ENCODE results near the gene CACNA1E. TPM values are rescaled to one million over a fixed set of nuclear protein-coding genes. Genes with fewer than 3 reads are reported as not detected.

CACNA1E gene
- total and polyA plus RNA-seq, 2 donors (not counting 1 experiment from before 2014, with no cell fraction given), result 0.37 to 0.40 TPM

- Histone ChIP-seq H3K36me3 (replicated peaks in 1 of 2; ENCODE audit: control extremely low read depth in 1 of 2, control insufficient read depth in 1 of 2, extremely low read depth in 1 of 2, insufficient read depth in 2 of 2, low read length in 1 of 2) (no peaks in the 10 kb centered on the region), H3K27me3 (replicated peaks in 1 of 4; ENCODE audit: control extremely low read depth in 1 of 4, control insufficient read depth in 3 of 4, insufficient read depth in 4 of 4, low read length in 3 of 4) (peaks cover 0 to 3% (median 1%) of the 10 kb centered on the region in 4 experiments), H4K20me1 (ENCODE audit: control insufficient read depth, insufficient read depth, low read length, poor library complexity, severe bottlenecking) (no peaks in the 10 kb centered on the region), H3K9ac (ENCODE audit: low read length) (no peak overlapping the region), H3K79me2 (ENCODE audit: control insufficient read depth, insufficient read depth, low read length) (no peaks in the 10 kb centered on the region), H3K9me3 (ENCODE audit: control extremely low read depth in 1 of 3, control insufficient read depth in 2 of 3, insufficient read depth in 1 of 3, low read length in 2 of 3) (no peaks in the 10 kb centered on the region), H3K4me3 (ENCODE audit: control extremely low read depth in 1 of 5, extremely low read depth in 1 of 5, insufficient read depth in 1 of 5, low read depth in 2 of 5, low read length in 4 of 5) (no peak overlapping the region), H2AFZ (ENCODE audit: insufficient read depth, low read depth, low read length, poor library complexity, severe bottlenecking) (no peak overlapping the region), H3K27ac (ENCODE audit: low read length in 2 of 2) (no peak overlapping the region), H3K4me2 (replicated peaks; ENCODE audit: low read depth, low read length, poor library complexity, severe bottlenecking) (no peak overlapping the region), H3K4me1 (ENCODE audit: control insufficient read depth in 2 of 2, insufficient read depth in 2 of 2, low read length in 2 of 2) (no peaks in the 10 kb centered on the region)
- ChIA-PET CTCF (no interaction called here), POLR2A (no interaction called here)
- H3K27ac Mint-ChIP-seq, result no peak overlapping the region
- ATAC-seq (ENCODE audit: low read depth), result no peak
- H3K4me3 Mint-ChIP-seq, result no peak overlapping the region
- intact Hi-C loops (cut with micrococcal nuclease), result no loop called here
- peaks cover 19% of the 10 kb centered on the region for H3K27me3 Mint-ChIP-seq
- 0% methylated on average over 1 of the region's 4 CpGs for WGBS (ENCODE audit: insufficient coverage)
- TF ChIP-seq EZH2 (IDR thresholded peaks at IDR 0.05; ENCODE audit: borderline replicate concordance, insufficient read depth, low read depth, low read length, poor library complexity, severe bottlenecking) (no peak), CTCF (IDR thresholded peaks at IDR 0.05) (no peak)
- DNase-seq, result no peak
- H3K4me1 Mint-ChIP-seq, result no peaks in the 10 kb centered on the region
- peaks cover 2% of the 10 kb centered on the region for H3K9me3 Mint-ChIP-seq (ENCODE audit: insufficient read depth)
Measured at GRCh38 chr1:181545395-181545794, 62.1 kb downstream of the CACNA1E start.

- H3K27ac ChIP-seq (ENCODE audit: low read length in 2 of 2), result no peak overlapping the region
- intact Hi-C loops (cut with micrococcal nuclease), result no loop called here
- H3K79me2 ChIP-seq (ENCODE audit: control insufficient read depth, insufficient read depth, low read length), result no peaks in the 10 kb centered on the region
- H3K9me3 Mint-ChIP-seq (ENCODE audit: insufficient read depth), result no peaks in the 10 kb centered on the region
- ATAC-seq (ENCODE audit: low read depth) (no peak), DNase-seq (no peak)
- peaks cover 16% of the 10 kb centered on the region for H3K27me3 Mint-ChIP-seq
- TF ChIP-seq CTCF (IDR thresholded peaks at IDR 0.05) (no peak), EZH2 (IDR thresholded peaks at IDR 0.05; ENCODE audit: borderline replicate concordance, insufficient read depth, low read depth, low read length, poor library complexity, severe bottlenecking) (no peak)
- H3K27me3 ChIP-seq (replicated peaks in 1 of 4; ENCODE audit: control extremely low read depth in 1 of 4, control insufficient read depth in 3 of 4, insufficient read depth in 4 of 4, low read length in 3 of 4), result peaks cover 0 to 3% (median 1%) of the 10 kb centered on the region in 4 experiments
- H3K9ac ChIP-seq (ENCODE audit: low read length), result no peak overlapping the region
- H3K4me3 Mint-ChIP-seq, result no peak overlapping the region
- no peaks in the 10 kb centered on the region for H3K36me3 ChIP-seq (replicated peaks in 1 of 2; ENCODE audit: control extremely low read depth in 1 of 2, control insufficient read depth in 1 of 2, extremely low read depth in 1 of 2, insufficient read depth in 2 of 2, low read length in 1 of 2)
- H3K4me1 Mint-ChIP-seq, result no peaks in the 10 kb centered on the region
- H3K4me3 ChIP-seq (ENCODE audit: control extremely low read depth in 1 of 5, extremely low read depth in 1 of 5, insufficient read depth in 1 of 5, low read depth in 2 of 5, low read length in 4 of 5), result no peak overlapping the region
- H3K4me1 ChIP-seq (ENCODE audit: control insufficient read depth in 2 of 2, insufficient read depth in 2 of 2, low read length in 2 of 2), result no peaks in the 10 kb centered on the region
- no peaks in the 10 kb centered on the region for H4K20me1 ChIP-seq (ENCODE audit: control insufficient read depth, insufficient read depth, low read length, poor library complexity, severe bottlenecking)
- H3K27ac Mint-ChIP-seq, result no peak overlapping the region
- ChIA-PET POLR2A (no interaction called here), CTCF (no interaction called here)
- 60% methylated on average over 1 of the region's 2 CpGs for WGBS (ENCODE audit: insufficient coverage)
- H3K4me2 ChIP-seq (replicated peaks; ENCODE audit: low read depth, low read length, poor library complexity, severe bottlenecking), result no peak overlapping the region
- no peak overlapping the region for H2AFZ ChIP-seq (ENCODE audit: insufficient read depth, low read depth, low read length, poor library complexity, severe bottlenecking)
- H3K9me3 ChIP-seq (ENCODE audit: control extremely low read depth in 1 of 3, control insufficient read depth in 2 of 3, insufficient read depth in 1 of 3, low read length in 2 of 3), result no peaks in the 10 kb centered on the region
Measured at GRCh38 chr1:181548497-181548896, 65.2 kb downstream of the CACNA1E start.
